C1 segment of cervical spinal cord (tissue), 14 donors: Measurements from ENCODE around the gene DOK7.

ENCODE experiments used
- DNase-seq, 14 donors: peaks; one replicate each; lab custom pipeline; 2025; lab: John Stamatoyannopoulos, UW

DOK7 gene, protein sequence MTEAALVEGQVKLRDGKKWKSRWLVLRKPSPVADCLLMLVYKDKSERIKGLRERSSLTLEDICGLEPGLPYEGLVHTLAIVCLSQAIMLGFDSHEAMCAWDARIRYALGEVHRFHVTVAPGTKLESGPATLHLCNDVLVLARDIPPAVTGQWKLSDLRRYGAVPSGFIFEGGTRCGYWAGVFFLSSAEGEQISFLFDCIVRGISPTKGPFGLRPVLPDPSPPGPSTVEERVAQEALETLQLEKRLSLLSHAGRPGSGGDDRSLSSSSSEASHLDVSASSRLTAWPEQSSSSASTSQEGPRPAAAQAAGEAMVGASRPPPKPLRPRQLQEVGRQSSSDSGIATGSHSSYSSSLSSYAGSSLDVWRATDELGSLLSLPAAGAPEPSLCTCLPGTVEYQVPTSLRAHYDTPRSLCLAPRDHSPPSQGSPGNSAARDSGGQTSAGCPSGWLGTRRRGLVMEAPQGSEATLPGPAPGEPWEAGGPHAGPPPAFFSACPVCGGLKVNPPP

DNA sequence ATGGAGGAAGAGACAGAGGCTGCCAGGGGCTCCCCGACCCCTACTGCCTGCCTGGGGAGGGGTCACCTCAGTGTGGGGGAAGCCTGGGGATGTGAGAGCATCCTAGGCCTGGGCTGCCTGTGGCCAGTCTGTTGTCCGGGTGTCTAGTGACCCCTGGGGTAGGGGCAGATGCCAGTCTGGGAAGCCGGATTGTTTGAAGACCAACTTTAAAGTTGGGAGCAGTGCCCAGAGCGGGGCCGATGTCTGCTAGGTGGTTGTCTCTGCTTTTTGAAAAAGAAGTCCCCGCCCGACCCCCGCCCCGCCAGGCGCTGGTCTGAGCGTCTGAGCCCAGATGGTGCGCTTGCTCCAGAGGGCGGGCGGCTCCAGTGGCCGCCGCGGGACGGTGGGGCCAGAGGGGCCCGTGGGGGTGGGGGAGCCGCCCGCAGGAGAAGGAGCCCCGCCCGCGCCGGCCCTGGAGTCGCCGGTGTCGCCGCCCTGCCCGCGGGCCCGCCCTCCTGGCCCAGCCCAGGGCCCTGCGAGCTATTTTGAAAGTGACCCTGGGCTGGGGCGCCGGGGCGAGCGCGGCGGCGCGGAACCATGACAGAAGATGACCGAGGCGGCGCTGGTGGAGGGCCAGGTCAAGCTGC is at the start of gene DOK7:
DOK7 (plus strand) TSS at position 517 of the 626 bp plus-strand sequence; CDS start at position 587, 70 bp downstream.
- no peak for DNase-seq

DNA sequence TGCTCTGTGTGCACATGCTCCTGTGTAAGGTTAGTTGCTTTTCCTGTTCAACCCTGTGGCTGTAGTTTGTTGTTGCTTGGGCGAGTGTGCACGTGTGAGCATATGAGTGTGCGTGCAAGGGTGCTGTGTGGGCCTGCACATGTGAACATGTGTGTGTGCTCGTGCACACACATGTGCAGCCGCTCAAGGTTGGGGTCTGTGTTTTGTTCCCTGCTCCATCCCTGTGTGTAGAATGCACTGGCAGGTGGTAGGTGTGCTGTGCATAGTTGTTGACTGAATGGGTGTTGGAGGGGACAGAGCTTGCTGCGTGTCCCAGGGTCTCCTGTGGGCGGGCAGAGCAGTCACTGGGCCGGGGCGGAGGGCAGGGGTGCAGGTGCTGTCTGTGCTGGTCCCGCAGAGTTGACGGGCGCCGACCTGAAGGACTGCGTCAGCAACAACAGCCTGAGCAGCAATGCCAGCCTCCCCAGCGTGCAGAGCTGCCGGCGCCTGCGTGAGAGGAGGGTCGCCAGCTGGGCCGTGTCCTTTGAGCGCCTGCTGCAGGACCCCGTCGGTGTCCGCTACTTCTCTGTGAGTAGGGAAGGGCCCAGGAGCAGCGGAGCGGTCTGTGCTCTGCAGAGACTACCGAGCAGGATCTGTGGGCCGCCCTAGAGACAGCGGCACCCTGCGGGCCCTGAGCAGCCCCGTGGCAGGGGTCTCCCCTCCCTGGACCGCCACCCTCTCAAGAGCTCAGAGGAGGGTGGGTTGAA is 49.3 kb upstream of the DOK7 start:
- DNase-seq, result no peak

DNA sequence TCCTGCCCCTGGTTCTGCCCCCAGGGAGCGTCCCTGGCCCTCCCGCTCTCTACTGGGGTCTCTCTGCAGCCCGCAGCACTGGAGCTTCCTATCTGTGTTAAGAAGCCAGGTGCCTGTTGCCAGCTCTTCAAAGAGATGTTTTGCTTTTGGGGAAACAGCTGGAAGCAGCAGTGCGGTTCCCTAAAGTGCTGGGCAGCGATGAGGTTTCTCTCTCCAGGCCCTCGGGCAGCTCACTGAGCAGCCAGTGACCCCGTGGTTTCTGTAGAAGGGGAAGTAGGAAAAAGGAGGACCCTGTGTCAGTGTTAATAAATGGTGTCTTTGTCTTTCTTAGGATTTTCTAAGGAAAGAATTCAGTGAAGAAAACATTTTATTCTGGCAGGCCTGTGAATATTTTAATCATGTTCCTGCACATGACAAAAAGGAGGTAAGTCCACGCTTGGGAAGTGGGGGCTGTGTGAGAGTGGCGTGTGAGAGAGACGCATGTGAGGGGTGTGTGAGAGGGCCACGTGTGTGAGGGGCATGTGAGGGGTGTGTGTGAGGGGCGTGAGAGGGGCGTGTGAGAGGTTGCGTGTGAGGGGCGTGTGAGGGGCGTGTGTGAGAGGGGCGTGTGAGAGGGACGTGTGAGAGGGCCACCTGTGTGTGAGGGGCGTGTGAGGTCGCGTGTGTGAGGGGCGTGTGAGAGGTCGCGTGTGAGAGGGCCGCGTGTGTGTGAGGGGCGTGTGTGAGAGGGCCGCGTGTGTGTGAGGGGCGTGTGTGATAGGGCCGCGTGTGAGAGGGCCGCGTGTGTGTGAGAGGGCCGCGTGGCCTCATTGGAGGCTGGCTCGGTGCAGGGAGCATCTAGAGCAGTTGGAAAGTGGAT is 48.5 kb upstream of the DOK7 start:
- DNase-seq, result peak in 4 of 14 donors; percentile 9 to 25 (median 22)

DNA sequence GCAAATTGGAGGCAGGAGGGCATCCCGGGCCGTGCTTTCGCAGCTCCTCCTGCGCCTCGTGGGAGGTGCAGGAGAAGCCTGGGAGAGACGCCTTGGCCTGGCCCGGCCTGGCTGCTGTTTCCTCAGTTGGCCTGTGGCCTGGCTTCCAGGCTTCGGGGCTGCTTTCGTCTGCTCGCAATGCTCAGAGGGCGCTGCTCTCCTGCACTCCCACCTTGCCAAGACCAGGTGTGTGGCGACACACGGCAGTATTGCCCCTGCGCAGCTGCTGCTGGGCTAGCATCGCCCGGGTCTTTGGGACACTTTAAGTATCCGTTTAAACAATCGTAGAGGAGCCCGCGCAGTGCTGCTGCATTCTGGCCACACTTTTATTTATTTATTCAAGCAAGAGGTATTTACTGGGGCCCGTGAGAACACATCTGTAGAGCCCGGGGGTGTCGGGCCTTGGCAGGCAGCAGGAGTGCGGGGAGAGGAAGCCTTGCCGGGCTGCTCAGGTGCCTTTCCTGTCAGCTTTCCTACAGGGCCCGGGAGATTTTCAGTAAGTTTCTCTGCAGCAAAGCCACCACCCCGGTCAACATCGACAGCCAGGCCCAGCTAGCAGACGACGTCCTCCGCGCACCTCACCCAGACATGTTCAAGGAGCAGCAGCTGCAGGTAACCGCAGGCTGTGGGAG is 47.5 kb upstream of the DOK7 start:
- DNase-seq, result no peak

DNA sequence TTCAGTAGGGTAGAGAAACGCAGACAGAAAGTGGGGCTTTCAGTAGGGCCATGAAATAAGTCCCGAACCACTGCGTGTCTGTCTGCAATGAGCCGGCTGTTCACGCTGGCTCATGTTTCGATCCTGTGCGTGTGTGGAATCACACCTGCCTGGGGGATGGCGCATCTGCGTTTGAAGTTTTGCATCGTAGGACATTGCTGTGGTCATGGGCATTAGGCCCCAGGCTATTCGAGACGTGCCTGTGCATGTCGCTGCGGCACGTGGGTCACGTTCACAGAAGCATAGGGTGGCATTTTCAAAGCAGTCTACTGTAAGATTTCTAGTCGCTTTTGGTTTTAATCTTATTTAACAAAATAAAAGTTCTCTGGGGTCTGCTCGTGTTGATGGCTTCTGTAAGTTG is 46.8 kb upstream of the DOK7 start:
- DNase-seq, result no peak

DNA sequence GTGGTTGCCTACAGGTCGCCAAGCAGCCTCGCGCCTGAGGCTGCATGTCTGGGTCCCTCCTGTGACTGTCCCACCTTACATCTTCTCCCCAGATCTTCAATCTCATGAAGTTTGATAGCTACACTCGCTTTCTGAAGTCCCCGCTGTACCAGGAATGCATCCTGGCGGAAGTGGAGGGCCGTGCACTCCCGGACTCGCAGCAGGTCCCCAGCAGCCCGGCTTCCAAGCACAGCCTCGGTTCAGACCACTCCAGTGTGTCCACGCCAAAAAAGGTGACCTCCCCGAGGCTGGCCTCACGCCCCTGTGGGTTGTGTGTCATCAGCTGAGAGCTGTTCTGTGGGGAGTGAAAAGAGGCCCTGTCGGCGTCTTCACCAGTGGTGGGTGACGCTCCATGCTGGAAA is 46.3 kb upstream of the DOK7 start:
- no peak for DNase-seq

DNA sequence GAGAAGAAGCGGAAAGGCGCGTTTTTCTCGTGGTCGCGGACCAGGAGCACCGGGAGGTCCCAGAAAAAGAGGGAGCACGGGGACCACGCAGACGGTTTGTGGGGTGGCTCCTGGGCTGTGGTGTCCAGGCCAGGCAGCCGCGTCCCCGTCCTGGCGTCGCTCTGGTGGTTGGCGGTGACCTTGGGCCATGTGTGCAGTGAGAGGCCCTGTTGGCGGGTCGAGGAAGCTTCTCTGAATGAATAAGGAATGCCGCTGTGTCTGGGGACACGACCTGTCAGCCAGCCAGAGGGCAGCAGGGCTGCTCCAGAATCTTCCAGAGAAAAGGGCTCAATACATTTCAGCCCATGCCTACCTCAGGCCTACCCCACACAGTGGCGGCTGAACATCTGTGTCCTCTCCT is 45.7 kb upstream of the DOK7 start:
- no peak for DNase-seq

DNA sequence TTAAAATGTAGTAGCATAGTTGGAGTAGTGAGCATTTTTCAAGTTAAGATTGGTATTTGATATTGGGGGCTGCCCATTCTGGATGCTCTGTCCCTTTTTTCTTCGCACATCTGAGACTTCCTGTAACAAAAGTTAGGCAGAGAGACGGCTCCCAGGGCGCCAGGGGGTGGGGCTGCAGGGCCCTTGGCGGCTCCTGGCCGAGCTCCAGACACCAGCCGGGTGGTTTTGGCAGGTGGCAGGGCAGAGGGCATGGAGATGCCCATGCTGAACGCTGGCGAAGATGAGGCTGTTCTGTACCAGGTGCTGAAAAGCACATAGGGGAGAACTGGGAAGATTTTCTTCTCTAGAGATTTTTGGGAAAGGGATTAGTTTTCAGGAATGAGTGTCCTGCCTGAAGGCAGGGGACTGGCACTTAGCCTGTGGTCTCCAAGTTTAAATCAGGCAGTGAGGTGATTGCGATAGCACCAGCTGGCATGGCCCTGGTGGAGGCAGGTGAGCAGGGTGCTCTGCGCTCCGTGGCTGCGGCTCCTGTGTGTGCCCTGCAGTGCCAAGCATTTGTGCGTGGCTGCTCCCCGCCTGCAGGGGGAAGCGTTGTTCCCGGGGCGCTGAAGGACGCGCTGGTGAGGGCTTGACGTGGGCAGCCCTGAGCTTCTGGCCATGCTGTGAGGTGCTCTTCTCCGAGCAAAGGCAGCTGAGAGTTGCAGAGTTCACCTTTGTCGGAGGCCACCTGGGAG is 44.9 kb upstream of the DOK7 start:
- no peak for DNase-seq

DNA sequence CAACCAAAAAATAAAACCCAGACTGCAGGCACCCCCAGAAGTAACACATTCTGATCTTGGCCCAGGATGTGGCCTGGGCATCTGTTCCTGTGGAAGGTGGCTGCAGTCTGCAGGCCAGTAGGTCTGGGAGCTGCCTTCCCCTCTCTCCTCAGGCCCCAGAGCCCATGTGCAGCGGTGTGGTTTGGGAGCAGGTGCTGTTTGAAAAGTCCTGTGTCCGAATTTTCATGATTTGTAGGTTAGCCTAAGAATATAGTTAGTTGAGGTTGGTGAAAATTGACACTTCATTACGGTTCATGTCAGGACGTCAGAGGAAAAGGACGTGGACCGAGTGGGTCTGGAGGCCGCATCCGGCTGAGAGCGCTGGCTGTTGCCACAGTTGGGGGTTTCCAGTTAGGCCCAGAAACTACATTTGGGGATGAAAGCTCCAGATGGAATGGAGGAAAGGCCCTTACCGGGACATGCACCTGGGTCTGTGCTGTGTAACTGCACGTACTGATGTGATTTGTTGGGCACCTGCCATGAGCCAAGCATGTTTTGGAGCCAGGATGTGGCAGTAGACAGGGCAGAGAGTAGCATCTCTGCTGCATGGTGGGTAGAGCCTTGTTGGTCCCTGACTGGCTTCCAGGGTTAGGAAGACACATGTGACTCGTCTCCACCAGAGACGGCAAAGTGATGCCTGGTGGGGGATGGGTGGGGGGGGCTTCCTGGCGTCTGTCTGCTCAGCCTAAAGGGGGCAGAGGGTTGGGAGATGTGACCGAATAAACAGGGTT is 43.1 kb upstream of the DOK7 start:
- no peak for DNase-seq

DNA sequence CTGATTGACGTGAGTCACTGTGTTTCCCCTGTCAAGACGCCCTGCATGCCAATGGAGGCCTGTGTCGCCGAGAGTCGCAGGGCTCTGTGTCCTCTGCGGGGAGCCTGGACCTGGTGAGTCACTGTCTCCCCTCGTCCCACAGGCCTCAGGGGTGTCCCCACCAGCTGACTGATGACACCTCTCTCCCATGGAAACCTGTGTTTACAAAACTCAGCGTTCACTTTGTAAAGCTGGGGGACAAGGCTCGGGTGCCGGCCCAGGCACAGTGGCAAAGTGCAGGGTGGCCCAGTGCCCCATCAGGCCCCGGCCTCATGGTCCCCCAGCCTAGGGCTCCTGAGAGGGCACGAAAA is 42.5 kb upstream of the DOK7 start:
- DNase-seq, result no peak

DNA sequence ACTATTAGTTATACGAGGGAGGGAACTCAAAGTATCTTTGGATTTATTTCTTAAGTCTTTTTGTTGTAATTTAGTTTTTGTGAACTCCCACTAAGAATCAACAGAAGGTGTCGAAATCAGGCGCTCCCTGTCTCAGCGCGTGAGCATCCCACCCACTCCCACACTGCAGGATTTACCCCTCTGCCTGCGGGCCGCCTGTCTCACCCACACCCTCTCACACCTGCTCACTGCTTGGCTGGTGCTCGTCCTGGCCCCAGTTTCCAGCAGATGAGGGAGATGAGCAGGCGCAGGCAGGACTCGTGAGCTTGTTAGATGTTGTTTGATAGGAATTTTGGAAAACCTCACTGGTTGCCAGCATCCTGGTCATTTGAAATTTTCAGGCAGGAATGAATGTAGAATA is 42.1 kb upstream of the DOK7 start:
- DNase-seq, result no peak

DNA sequence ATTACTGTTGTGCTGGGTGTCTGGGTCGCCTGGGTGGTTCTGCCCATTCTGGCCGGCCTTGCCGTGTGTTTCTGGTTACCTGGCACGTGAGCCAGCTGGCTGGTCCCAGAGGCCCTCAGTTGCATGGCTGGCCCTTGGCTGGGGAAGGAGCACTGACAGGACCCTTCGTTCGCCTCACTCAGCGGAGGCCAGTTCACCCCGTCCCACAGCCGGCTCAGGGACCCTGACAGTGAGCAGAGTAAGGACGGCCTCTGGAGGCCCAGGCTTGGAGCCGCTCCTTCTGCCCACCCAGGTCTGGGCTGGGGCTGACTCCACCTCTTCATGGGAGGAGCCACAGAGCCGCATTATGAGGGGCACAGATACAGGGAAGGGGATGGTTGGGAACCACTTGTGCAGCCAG is 41.6 kb upstream of the DOK7 start:
- DNase-seq, result no peak

DNA sequence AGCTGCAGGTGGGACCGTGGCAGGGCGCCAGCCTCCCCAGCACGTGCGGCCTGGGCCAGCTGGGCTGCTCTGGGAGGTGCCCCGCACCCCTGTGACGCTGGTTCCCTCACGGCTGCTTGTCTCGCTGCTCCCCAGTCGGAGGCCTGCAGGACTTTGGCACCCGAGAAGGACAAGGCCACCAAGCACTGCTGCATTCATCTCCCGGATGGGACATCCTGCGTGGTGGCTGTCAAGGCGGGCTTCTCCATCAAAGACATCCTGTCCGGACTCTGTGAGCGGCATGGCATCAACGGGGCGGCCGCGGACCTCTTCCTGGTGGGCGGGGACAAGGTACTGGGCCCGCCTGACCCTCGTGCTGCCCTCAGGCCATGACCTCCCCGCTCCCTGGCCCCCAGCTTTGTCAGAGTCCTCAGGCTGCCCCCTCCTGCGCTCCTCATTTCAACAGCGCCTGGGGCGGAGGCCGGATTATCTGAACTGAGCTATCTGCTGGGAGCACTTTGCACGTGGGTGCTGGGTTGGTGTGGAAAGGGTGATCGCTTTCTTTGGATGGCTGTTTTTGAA is 40.8 kb upstream of the DOK7 start:
- no peak for DNase-seq

DNA sequence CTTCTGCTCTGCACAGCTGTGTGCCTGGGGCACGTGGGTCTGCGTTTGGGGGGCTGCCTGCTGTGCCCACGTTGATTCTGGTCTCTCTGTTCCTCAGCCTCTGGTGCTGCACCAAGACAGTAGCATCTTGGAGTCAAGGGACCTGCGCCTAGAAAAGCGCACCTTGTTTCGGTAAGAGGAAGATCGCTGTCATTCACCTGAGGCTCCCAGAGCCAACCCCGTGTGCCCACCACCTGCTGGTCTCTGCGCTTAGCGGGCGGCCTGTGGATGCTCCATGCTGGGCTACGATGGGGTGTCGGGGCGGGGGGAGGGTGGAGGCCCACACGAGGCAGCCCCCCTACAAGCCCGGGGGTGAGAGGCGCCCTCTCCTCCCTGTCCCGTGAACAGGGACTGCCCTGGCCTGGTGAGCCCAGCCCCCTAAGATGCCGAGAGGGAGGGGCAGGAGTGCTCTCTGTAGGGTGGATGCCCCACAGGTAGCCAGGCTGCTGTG is 40.3 kb upstream of the DOK7 start:
- DNase-seq, result no peak

DNA sequence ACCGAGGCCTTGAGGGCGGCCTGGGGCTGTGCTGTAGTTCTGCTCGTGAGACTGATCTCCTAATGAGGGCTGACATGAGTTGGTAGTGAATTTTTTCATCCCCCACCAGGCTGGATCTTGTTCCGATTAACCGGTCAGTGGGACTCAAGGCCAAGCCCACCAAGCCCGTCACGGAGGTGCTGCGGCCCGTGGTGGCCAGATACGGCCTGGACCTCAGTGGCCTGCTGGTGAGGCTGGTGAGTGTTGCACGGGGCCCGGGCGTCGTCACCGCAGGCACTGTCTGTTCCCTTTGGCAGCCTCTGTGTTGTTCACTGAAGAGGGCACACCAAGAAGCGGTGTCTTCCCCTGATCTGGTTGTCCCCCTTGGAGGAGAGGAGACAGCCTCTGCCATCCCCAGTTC is 39.7 kb upstream of the DOK7 start:
- DNase-seq, result no peak

DNA sequence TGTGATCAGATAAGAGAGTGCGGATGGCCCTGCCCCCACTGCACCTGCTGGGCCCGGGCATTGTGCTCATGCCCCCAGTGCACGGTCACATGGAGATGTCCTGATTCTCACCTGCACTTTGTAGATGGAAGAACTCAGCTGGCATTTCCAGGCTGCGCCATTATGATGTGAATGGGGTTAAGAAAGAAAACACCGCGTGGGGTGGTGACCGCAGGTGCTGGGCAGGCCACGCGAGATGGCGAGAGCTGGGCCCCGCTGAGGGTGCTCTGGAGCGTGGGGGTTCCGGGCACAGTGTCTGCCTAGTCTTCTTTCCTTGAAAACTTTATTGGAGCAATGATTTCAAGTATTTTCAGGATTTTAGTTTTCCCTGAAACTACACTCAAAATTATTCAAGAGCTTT is 39.2 kb upstream of the DOK7 start:
- DNase-seq, result no peak

DNA sequence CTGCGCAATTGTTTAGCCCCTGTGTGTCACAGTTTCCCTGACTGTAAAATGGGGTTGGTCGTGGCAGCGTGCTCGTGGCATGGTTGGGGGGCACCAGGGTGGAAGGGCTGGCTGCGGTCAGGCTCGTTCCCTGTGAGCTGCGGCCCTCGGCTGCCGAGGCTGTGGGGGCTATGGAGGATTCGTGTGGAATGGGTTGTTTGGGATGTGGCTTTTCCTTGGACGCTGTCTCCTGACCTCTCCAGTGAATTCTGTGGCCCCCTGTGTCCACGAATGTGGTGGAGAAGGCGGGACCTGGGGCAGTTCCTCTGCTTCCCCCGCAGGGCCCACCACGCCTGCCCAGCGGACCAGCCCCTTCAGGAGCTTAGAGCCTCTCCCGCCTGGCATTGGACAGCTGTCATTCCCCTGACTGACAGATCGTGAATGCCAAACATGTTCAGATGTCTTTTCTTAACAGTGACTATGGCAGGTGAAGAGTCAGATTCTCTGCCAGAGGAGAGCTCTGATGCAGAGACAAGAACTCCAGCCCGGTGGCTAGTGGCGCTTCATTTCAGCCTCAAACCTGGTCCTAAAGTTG is 38.5 kb upstream of the DOK7 start:
- no peak for DNase-seq

DNA sequence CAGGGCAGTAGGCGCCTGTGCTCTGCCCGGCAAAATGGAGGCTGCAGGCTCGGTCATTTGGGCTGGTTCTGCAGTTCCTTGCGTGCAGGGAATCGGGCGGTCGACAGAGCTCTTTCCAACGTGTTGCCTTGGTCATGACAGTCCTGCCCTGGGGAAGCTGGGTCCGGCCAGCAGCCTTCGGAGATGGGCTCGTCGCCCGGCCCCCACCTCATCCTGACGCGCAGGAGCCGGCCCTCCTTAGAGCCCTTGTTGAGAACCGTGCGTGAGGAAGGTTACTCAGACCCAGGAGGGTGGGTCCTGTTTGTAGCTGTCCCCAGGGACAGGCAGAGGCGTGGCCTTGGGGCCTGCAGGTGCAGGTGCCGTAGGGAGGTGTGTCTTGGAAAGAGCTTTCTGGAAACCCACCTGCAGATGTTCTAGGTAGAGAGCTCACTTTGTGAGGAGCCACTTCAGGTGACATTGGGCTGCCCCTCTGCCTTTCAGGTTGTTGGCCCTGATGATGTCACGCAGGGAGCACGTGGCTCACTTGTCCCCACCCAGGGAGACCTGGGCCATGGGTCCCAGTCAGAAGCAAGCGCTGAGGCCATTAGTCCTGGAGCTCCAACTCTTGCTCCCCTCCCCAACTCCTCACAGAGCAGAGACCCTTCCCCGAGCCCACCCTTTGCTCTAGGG is 36.5 kb upstream of the DOK7 start:
- no peak for DNase-seq
